HL-60/S4 (cell line): ENCODE measurements around the gene VCX3A.
"Not testable (repeated sequence)": the region's sequence is repeated elsewhere in the genome, so short reads cannot be mapped to it uniquely, and the experiment has no call there.

Source experiments
- in situ Hi-C: fragments of 300-500 bp; cut with MboI; formaldehyde crosslinking; loops from 2 replicates; pipeline ENCODE4 v1.14.3; 2022; ENCODE audit warnings: low sequenced_read_pairs

VCX3A gene

DNA sequence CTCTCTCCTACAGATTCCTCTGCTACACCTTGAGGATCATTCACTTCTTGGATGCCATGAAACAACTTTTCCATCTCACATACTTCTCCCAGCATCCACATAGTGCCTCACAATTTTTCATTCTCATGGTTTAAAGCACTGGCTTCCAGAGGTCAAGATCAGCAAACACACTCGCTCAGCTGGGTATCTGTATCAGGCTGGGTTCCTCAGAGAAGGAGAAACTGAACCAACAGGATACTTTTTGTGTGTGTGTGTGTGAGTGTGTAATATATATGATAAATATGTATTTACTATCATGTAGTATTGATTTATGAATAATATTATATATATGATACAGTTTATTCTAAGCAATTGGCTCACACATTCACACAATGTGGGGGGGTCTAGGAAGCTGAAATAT lies at the start of gene VCX3A:
VCX3A (minus strand) TSS at position 101 of the 400 bp plus-strand sequence. CDS start 621 bp downstream, outside the sequence.
- in situ Hi-C loops = not testable (repeated sequence)

- in situ Hi-C loops = no loop called here
Observed at GRCh38 chrX:6574762-6575161, 39.8 kb upstream of the VCX3A start.

GRCh38 chrX:6568031-6568430 lies 33.1 kb upstream of the VCX3A start:
- in situ Hi-C loops = no loop called here

- in situ Hi-C loops = no loop called here
Observed at GRCh38 chrX:6558979-6559378, 24.1 kb upstream of the VCX3A start.

- in situ Hi-C loops = no loop called here
Observed at GRCh38 chrX:6557690-6558089, 22.8 kb upstream of the VCX3A start.

DNA sequence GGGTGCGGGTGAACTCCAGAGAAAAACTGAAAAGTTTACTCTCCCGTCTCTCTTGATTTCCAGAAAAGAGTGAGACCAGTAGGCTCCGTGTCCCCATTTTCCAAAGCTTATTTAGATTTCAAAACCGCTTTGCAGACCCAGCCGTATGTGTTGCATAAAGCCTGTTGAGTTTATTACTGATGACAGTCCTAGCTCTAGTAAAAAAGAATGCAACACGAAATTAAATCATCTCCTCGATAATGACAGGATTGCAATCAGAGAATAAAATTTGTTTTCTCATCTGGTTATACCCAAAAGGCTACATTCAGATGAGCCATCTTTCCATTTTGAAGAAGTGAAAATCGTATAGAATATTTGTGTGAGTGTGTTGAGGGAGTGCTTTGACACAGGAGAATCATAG lies 16.1 kb upstream of the VCX3A start:
- in situ Hi-C loops = no loop called here

GRCh38 chrX:6545712-6546111 lies 10.8 kb upstream of the VCX3A start:
- in situ Hi-C loops = no loop called here

- in situ Hi-C loops = no loop called here
Observed at GRCh38 chrX:6526564-6527136, 8.3 kb downstream of the VCX3A start.

DNA sequence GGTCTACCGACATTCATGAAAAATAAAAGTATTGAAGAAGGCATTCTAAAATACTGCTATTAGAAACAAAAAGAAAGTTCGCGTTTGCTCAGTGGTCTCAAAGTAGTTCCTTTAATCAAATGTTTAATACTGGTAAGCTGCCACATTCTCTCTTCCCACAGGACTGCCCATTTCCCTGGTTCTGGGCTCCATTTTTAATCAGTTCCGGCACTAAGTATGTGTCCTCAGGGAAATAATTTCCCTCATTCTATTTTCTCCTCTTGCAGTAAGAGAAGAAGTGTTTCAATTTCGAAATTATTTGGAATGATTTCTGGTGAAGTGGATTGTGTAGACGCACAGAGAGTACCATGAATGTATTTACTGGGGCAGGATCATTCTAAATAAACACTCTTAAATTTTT lies 17.5 kb downstream of the VCX3A start:
- in situ Hi-C loops = no loop called here

- in situ Hi-C loops = no loop called here
Observed at GRCh38 chrX:6506444-6506843, 28.5 kb downstream of the VCX3A start.

DNA sequence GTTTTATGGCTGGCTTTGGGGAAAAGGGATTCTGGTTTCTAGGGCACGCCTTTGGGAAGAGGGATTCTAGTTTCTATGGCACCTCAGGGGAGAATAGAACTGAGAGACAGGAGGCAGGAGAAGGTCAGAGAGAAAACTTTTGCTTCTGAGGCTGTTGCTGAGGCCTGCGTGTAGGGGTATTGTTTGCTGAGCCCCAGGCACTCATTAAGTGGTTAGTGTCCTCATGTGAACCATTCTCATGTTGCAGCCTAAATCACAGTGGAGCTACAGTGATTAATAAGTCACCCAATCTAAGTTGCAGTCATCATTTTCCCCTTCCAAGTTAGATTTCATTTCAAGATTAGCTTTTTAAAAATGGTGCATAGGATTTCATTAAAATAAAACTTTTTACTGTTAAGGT lies 29.0 kb downstream of the VCX3A start:
- in situ Hi-C loops = no loop called here

- in situ Hi-C loops = no loop called here
Observed at GRCh38 chrX:6500719-6501118, 34.2 kb downstream of the VCX3A start.

DNA sequence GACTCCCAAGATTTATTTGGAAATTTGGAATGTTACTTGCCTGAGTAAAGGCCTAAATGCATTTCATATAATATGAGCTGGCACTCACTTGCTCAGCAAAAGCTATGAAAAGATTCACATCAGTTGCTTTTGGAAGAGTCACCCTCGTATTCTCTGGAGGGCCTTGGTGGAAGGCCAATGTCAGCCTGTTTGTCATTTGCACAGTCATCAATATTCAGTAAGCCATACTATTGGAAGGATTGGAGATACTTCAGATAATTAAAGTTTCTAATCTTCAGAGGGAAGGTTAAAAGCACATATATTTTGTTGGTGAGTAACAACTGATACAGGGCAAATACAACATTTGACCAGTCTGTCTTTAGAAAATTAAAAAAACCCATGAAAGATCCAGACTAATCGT lies 36.6 kb downstream of the VCX3A start:
- in situ Hi-C loops = no loop called here
